ENCODE results near the gene ATXN3L. TPM values are rescaled to one million over a fixed set of nuclear protein-coding genes. Genes with fewer than 3 reads are reported as not detected.

ATXN3L gene
- total RNA-seq, 1 donor from 2014 or later, result not detected

DNA sequence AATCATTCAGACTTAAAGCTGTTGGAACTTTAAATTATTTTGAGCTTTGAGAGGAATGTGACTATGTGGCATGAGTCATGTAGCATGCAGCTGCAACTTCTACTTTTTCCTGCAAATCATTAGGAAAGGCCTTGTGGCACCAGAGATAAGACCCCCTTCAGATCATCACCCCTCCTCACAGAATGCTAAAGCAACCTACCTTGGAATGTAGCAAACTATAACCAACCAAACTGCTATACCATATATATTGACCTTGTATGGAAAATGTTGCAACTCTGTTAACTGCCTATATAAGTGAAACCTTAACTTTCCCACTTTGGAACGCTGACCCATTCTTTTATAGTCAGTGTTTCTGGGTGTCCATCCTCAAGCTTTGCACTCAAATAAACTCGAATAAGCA is 32.0 kb downstream of the ATXN3L start:
- H3K9me3 ChIP-seq, result no peaks in the 10 kb centered on the region
- no peaks in the 10 kb centered on the region for H3K4me1 ChIP-seq
- intact Hi-C loops (cut with DNase I), result no loop called here
- H3K27ac ChIP-seq, result no peak overlapping the region
- H3K36me3 ChIP-seq, result no peaks in the 10 kb centered on the region
- TF ChIP-seq POLR2A (IDR thresholded peaks at IDR 0.05), result no peak
- TF ChIP-seq POLR2AphosphoS5 (IDR thresholded peaks at IDR 0.05; ENCODE audit: insufficient read depth in 1 of 2, low read depth in 1 of 2), result no peak
- TF ChIP-seq, protein P1, sequence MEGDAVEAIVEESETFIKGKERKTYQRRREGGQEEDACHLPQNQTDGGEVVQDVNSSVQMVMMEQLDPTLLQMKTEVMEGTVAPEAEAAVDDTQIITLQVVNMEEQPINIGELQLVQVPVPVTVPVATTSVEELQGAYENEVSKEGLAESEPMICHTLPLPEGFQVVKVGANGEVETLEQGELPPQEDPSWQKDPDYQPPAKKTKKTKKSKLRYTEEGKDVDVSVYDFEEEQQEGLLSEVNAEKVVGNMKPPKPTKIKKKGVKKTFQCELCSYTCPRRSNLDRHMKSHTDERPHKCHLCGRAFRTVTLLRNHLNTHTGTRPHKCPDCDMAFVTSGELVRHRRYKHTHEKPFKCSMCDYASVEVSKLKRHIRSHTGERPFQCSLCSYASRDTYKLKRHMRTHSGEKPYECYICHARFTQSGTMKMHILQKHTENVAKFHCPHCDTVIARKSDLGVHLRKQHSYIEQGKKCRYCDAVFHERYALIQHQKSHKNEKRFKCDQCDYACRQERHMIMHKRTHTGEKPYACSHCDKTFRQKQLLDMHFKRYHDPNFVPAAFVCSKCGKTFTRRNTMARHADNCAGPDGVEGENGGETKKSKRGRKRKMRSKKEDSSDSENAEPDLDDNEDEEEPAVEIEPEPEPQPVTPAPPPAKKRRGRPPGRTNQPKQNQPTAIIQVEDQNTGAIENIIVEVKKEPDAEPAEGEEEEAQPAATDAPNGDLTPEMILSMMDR (IDR thresholded peaks at IDR 0.05), result no peak
- DNase-seq (ENCODE audit: extremely low spot score in 2 of 2), result no peak
- H3K27me3 ChIP-seq, result no peaks in the 10 kb centered on the region
- H3K4me3 ChIP-seq, result no peak overlapping the region

- intact Hi-C loops (cut with DNase I), result no loop called here
- no peaks in the 10 kb centered on the region for H3K4me1 ChIP-seq
- TF ChIP-seq, protein P1 (IDR thresholded peaks at IDR 0.05), result no peak
- TF ChIP-seq POLR2A (IDR thresholded peaks at IDR 0.05), result no peak
- TF ChIP-seq POLR2AphosphoS5 (IDR thresholded peaks at IDR 0.05; ENCODE audit: insufficient read depth in 1 of 2, low read depth in 1 of 2), result no peak
- H3K27ac ChIP-seq, result no peak overlapping the region
- no peak overlapping the region for H3K4me3 ChIP-seq
- no peaks in the 10 kb centered on the region for H3K9me3 ChIP-seq
- no peaks in the 10 kb centered on the region for H3K36me3 ChIP-seq
- H3K27me3 ChIP-seq, result no peaks in the 10 kb centered on the region
- DNase-seq (ENCODE audit: extremely low spot score in 2 of 2), result no peak
Measured at GRCh38 chrX:13285693-13286092, 34.2 kb downstream of the ATXN3L start.

GRCh38 chrX:13285229-13285628 is 34.6 kb downstream of the ATXN3L start:
- no peaks in the 10 kb centered on the region for H3K4me1 ChIP-seq
- no peaks in the 10 kb centered on the region for H3K9me3 ChIP-seq
- no peaks in the 10 kb centered on the region for H3K27me3 ChIP-seq
- H3K4me3 ChIP-seq, result no peak overlapping the region
- DNase-seq (ENCODE audit: extremely low spot score in 2 of 2), result no peak
- intact Hi-C loops (cut with DNase I), result no loop called here
- H3K27ac ChIP-seq, result no peak overlapping the region
- TF ChIP-seq, protein P1 (IDR thresholded peaks at IDR 0.05), result no peak
- TF ChIP-seq POLR2AphosphoS5 (IDR thresholded peaks at IDR 0.05; ENCODE audit: insufficient read depth in 1 of 2, low read depth in 1 of 2), result no peak
- no peak for TF ChIP-seq POLR2A (IDR thresholded peaks at IDR 0.05)
- no peaks in the 10 kb centered on the region for H3K36me3 ChIP-seq

DNA sequence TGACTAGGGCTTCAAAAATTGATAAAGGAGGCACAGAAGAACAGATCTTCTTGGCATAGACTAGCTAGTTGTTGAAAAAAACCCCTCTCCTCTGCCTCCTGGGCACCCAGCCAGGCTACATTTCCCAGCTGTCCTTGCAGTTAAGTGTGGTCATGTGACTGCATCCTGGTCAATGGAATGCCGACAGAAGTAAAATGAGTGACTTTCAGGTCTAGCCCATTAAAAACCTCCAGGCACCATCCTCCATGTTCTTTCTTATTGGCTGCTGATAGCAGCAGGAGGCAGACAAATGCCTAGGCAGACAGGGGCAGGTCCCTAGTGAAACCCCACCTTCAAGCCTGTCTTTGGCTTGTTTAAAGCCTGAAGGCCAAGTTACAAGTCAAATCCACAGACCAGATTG is 35.3 kb downstream of the ATXN3L start:
- Histone ChIP-seq H3K27me3 (no peaks in the 10 kb centered on the region), H3K4me1 (no peaks in the 10 kb centered on the region), H3K9me3 (no peaks in the 10 kb centered on the region), H3K27ac (no peak overlapping the region), H3K36me3 (no peaks in the 10 kb centered on the region), H3K4me3 (no peak overlapping the region)
- DNase-seq (ENCODE audit: extremely low spot score in 2 of 2), result no peak
- intact Hi-C loops (cut with DNase I), result no loop called here
- no peak for TF ChIP-seq POLR2A (IDR thresholded peaks at IDR 0.05)
- no peak for TF ChIP-seq POLR2AphosphoS5 (IDR thresholded peaks at IDR 0.05; ENCODE audit: insufficient read depth in 1 of 2, low read depth in 1 of 2)
- TF ChIP-seq, protein P1 (IDR thresholded peaks at IDR 0.05), result no peak

- Histone ChIP-seq H3K4me1 (no peaks in the 10 kb centered on the region), H3K4me3 (no peak overlapping the region), H3K27me3 (no peaks in the 10 kb centered on the region), H3K9me3 (no peaks in the 10 kb centered on the region), H3K27ac (no peak overlapping the region), H3K36me3 (no peaks in the 10 kb centered on the region)
- intact Hi-C loops (cut with DNase I), result no loop called here
- DNase-seq (ENCODE audit: extremely low spot score in 2 of 2), result no peak
- TF ChIP-seq, protein P1 (IDR thresholded peaks at IDR 0.05), result no peak
- TF ChIP-seq POLR2A (IDR thresholded peaks at IDR 0.05) (no peak), POLR2AphosphoS5 (IDR thresholded peaks at IDR 0.05; ENCODE audit: insufficient read depth in 1 of 2, low read depth in 1 of 2) (no peak)
Measured at GRCh38 chrX:13283950-13284546, 35.8 kb downstream of the ATXN3L start.
